Measurements from ENCODE around the gene CEBPE.

The CEBPE gene

GRCh38 chr14:23101986-23102625 is 16.9 kb downstream of the CEBPE start:
- DNase-seq, result no peak

GRCh38 chr14:23101213-23101970 is 17.7 kb downstream of the CEBPE start:
- DNase-seq, result no peak

GRCh38 chr14:23099212-23099861 is 19.7 kb downstream of the CEBPE start:
- DNase-seq, result no peak

GRCh38 chr14:23097786-23098185 is 21.3 kb downstream of the CEBPE start:
- no peak for DNase-seq

GRCh38 chr14:23095196-23096108 is 23.6 kb downstream of the CEBPE start, which contains the start of gene C14orf119:
C14orf119 (plus strand) TSS chr14:23095505; CDS start chr14:23097659, 2,154 bp downstream.
- DNase-seq, result no peak

- DNase-seq, result no peak
Observed at GRCh38 chr14:23094666-23095195, 24.3 kb downstream of the CEBPE start, which contains the start of gene ACIN1. ACIN1 (minus strand) TSS chr14:23095136; CDS start chr14:23095112, 24 bp downstream.

- no peak for DNase-seq
Observed at GRCh38 chr14:23093991-23094665, 24.9 kb downstream of the CEBPE start.

- no peak for DNase-seq
Observed at GRCh38 chr14:23093526-23093925, 25.5 kb downstream of the CEBPE start.

- DNase-seq, result no peak
Observed at GRCh38 chr14:23093104-23093503, 26.0 kb downstream of the CEBPE start.

GRCh38 chr14:23091294-23092225 is 27.5 kb downstream of the CEBPE start:
- no peak for DNase-seq

- no peak for DNase-seq
Observed at GRCh38 chr14:23090254-23090636, 28.8 kb downstream of the CEBPE start.

- DNase-seq, result no peak
Observed at GRCh38 chr14:23089498-23090253, 29.4 kb downstream of the CEBPE start.

- no peak for DNase-seq
Observed at GRCh38 chr14:23086565-23086964, 32.5 kb downstream of the CEBPE start.

GRCh38 chr14:23085458-23085857 is 33.6 kb downstream of the CEBPE start:
- no peak for DNase-seq

- no peak for DNase-seq
Observed at GRCh38 chr14:23080474-23080873, 38.6 kb downstream of the CEBPE start.

- DNase-seq, result no peak
Observed at GRCh38 chr14:23079716-23080115, 39.3 kb downstream of the CEBPE start.

- DNase-seq, result no peak
Observed at GRCh38 chr14:23078692-23079116, 40.4 kb downstream of the CEBPE start.

GRCh38 chr14:23077962-23078361 is 41.1 kb downstream of the CEBPE start:
- DNase-seq, result no peak

GRCh38 chr14:23076785-23077408 is 42.2 kb downstream of the CEBPE start:
- DNase-seq, result no peak

Measured in NCI-H1048 (cell line).